GM12864 (cell line): ENCODE data around the gene CUL9.

ENCODE experiments used
- DNase-seq: peaks from one replicate; pipeline ENCODE4 v3.0.0-alpha.2; 2011; ENCODE audit warnings: low read depth
- H3K4me3 ChIP-seq: 2 replicates; pipeline ENCODE4 v1.5.1; 2011; ENCODE audit warnings: mild to moderate bottlenecking, low read depth, low read length, control low read depth
- TF ChIP-seq, protein P1 (sequence below): IDR thresholded peaks from 2 replicates; pipeline ENCODE4 v1.5.1; 2011; ENCODE audit warnings: low read depth, mild to moderate bottlenecking, moderate library complexity, low read length, control low read depth, inconsistent platforms; ENCODE audit errors: missing control alignments

CUL9 gene

DNA sequence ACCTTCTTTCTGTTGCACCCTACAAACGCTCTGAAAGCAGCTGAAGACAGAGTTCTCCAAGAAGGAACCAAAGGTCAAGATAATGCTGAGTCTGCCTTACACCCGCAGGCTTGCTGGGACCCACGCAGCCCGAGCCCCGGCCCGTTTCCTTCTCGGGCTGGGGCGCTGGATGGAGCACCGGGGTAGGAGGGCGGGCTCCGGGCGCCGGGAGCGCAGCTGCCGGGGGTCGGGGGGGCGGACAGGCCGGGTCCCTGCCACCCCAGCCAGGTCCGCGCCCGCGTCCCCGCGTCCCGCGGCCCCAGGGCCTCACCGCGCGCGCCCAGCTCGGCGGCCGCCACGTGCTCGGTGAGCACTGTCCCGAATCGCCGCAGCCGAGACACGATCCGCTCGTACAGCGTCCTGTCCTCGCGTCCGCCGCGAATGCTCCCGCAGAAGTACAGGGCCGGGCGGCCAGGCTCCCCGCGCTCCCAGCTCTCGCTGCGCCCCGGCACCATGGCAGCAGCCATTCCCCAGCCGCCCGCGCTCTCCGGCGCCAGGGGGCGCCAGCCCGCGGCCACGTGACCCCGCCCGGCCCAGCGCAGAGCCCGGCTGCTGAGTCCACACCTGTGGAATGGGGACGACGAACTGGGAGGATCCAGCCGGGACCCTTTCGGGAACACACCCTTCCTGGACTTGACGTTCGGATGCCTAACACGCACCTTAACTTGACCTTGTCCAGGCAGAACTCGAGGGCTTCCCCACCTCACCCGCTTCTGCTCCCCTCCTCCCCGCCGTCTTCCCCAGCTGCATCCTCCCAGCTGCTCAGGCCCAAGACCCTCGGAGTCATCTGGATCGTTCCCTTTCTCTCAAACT is 47.2 kb downstream of the CUL9 start, which contains the start of gene DNPH1:
DNPH1 (minus strand) TSS at position 531 of the 852 bp plus-strand sequence; CDS start at position 506, 25 bp downstream.
- peak within 1 kb of the TSS; percentile 81 for H3K4me3 ChIP-seq
- TF ChIP-seq, protein P1, sequence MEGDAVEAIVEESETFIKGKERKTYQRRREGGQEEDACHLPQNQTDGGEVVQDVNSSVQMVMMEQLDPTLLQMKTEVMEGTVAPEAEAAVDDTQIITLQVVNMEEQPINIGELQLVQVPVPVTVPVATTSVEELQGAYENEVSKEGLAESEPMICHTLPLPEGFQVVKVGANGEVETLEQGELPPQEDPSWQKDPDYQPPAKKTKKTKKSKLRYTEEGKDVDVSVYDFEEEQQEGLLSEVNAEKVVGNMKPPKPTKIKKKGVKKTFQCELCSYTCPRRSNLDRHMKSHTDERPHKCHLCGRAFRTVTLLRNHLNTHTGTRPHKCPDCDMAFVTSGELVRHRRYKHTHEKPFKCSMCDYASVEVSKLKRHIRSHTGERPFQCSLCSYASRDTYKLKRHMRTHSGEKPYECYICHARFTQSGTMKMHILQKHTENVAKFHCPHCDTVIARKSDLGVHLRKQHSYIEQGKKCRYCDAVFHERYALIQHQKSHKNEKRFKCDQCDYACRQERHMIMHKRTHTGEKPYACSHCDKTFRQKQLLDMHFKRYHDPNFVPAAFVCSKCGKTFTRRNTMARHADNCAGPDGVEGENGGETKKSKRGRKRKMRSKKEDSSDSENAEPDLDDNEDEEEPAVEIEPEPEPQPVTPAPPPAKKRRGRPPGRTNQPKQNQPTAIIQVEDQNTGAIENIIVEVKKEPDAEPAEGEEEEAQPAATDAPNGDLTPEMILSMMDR = peak; percentile 82
- DNase-seq = no peak

DNA sequence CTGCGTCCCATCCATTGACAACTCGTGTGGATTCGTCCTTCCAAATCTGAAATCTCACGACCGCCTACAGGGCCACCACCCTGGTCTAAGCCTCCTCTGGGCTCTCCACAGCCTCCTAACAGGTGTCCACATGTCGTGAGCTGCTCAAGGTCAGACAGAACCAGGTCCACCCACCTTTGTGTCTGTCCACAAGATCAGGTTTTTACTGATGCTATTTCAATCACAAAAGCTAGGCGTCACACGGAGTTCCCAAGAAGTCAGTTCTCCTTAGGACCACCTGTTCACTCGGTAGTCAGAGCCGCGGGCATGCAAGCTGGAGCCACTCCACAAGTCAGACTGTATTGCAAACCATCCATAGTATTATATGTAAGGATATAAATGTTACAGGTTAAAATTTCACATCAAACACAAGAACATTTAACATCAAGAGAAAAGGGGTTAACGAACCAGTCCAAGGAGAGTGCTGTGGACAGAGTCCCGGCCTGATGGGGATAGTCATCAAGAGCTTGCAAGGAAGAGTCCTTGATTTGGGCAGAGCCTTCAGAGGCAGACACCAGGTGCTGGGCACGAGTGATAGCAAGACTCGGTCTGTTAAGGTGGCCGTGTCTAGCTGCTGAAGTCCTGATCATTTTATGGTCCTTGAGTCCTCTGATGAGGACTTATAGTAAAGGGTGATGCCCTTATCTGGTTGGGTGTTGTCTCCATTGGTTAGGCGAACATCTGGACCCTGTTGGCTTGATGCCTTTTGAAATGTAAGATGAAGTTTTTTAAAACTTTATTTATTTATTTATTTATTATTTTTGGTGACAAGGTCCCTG is 48.0 kb downstream of the CUL9 start:
- H3K4me3 ChIP-seq = no peak overlapping the region
- TF ChIP-seq, protein P1 = no peak
- DNase-seq = no peak

DNA sequence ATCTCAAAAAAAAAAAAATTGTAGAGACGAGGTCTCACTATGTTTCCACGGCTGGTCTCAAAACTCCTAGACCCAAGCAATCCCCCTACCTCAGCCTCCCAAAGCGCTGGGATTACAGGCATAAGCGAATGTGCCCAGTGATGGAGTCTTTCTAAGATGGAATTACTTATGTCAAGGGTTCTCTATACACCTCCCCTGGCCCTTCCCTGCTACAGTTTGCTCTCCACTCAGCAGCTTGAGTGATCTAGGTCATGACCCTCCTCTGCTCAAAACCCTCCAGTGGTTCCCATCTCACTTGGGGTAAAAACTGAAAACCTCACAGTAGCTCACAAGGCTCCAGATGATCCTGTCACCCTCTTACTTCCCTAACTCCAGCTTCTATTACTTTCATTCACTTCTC is 49.1 kb downstream of the CUL9 start:
- no peak for DNase-seq
- TF ChIP-seq, protein P1 = no peak
- H3K4me3 ChIP-seq = no peak overlapping the region

DNA sequence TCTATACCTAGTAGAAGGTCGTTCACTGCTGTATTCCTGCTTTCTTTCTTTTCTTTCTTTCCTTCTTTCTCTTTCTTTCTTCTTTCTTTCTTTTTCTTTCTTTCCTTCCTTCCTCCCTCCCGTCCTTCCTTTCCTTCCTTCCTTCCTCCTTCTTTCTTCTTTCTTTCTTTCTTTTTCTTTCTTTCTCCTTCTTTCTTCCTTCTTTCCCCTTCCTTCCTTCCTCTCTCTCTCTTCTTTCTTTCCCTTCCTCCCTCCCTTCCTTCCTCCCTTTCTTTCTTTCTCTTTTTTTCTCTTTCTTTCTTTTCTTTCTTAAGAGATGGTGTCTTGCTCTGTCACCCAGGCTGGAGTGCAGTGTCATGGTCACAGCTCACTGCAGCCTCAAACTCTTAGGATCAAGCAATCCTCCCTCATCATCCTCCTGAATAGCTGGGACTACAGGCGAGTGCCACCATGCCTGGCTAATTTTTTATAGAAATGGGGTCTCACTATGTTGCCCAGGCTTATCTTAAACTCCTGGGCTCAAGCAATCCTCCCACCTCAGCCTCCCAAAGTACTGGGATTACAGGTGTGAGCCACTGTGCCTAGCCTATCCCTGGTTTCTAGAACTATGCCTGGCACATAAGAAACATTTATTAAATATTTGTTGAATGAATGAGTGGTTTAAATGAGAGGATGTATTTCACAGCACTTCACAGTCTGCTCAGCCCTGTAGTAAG is 49.9 kb downstream of the CUL9 start:
- H3K4me3 ChIP-seq = no peak overlapping the region
- no peak for DNase-seq
- TF ChIP-seq, protein P1 = no peak

DNA sequence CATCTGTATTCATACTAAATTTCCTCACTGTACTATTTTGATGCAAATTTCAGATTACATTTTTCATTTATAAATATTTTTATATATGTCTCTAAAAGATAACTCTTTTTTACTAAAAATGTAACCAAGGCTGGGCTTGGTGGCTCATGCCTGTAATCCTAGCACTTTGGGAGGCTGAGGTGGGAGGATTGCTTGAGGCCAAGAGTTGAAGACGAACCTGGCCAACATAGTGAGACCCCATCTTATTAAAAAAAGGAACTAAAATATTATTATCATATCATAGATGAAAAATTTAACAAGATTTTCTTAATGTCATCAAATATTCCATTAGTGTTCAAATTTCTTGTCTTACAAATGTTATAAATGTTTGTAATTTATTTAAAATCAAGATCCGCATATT is 53.8 kb downstream of the CUL9 start:
- TF ChIP-seq, protein P1 = no peak
- no peak overlapping the region for H3K4me3 ChIP-seq
- no peak for DNase-seq

DNA sequence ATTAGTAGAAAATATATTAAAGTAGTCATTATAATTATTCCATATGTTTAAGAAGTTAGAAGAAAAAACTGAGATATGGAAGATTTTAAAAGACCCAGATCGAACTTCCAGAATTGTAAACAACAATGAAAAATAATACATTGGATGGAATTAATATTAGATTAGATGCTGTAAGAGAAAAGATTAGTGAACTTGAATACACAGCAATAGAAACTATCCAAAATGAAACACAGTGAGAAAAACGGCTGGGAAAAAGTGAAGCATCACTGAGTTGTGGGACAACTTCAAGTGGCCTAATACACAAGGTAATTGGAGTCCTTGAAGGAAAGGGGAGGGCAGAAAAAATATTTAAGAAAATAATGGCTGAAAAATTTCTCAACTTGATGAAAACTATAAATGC is 57.1 kb downstream of the CUL9 start:
- no peak overlapping the region for H3K4me3 ChIP-seq
- TF ChIP-seq, protein P1 = no peak
- no peak for DNase-seq
